Activated T-helper 9 cell treated with anti-CD3 and anti-CD28 coated beads, Interleukin-2, amount 50 U/mL, for 16 hours (primary cell): ENCODE results near the gene GRIN2B.

ENCODE experiments used
- DNase-seq: peaks from one replicate; pipeline ENCODE4 v3.0.0-alpha.2; 2020; ENCODE audit warnings: low read depth

Gene GRIN2B

DNA sequence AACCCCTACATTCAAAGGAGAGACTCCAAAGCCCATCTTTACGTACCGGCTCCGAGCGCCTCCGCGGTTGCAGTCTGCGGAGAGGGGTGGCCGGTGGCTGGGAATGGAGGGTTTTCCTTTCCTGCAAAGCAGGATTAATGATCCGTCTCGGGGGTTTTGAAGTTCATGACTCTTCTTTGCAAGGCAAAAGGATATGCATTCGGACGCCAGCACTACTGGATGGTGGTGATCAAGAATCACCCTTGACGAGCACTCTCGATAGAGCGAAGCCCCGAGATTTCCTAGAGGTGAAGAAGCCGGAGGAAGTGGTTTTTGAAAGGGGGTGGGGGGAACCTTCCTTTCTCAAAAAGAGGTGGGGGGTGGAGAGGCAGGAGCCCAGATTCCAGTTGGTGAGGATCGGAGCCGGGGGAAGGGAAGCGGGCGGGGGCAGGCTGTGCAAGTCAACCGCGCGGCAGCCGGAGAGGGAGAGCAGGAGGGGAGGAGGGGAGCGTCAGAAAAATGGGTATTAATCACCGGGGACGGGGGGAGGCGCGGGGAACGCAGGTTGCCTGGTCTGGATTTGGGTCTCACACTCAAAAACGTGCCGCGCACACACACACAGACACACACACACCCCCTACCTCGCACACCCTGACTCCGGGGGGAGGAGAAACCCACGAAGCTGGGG, at the start of gene GRIN2B:
GRIN2B (minus strand) TSS at position 307 of the 667 bp plus-strand sequence. CDS start 115,394 bp downstream, outside the sequence.
- no peak for DNase-seq

- DNase-seq: no peak
Measured at GRCh38 chr12:14026537-14026936, 45.1 kb upstream of the GRIN2B start.

DNA sequence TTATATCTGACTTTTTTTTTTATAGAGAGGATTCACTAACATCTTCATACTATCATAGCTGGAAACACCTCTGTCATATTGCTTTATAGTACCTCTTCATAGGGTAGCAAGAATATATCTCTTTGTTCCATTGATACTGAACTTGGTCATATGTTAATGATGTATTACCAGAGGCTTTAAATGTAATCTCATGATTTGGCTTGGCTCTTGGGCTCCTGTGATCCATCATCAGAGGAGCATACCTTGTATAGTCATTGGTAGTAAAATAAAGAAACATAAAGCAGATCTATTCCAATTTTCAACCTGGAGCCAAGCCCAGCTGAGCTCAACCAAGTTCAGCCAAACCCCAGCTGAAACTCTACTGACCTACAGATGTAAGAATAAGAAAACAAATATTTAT, 43.2 kb upstream of the GRIN2B start:
- no peak for DNase-seq

- no peak for DNase-seq
Measured at GRCh38 chr12:14018080-14018479, 36.7 kb upstream of the GRIN2B start.

- no peak for DNase-seq
Measured at GRCh38 chr12:14010989-14011388, 29.6 kb upstream of the GRIN2B start.

DNA sequence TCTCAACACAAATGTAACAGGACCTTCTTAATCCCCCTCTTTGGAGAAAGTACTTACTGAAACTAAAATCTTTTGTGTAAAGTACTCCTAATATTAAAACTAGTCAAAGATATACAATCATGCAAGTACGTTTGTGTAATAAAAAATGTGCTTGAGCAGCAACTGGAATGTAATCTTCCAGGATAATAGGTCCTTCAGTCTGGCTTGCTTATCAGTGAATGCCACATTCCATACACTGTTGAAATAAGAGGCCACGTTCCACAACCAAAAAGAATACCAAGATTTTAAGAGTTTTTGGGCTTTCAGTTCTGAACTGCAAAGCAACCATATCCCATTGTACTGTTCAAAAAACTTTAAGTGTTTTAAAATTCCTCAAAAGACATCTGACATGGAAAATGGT, 26.2 kb upstream of the GRIN2B start:
- DNase-seq: no peak

DNA sequence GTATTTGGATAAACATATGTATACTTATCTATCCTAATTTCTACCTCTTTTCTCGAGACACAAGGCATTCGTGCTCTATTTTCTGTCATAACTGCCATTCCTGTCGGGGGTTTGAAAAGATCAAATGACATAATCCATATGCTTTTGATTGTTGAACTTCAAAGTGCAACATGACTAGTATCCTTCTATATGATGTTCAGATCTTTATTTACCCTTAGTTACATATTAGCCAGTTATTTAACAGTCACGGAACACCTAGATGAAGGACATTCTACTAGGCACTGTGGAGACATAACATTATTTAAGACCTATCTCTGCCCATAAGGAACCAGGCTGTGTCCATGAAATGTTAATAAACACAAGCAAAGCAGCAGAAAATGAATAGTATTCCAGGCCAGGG, 11.2 kb upstream of the GRIN2B start:
- DNase-seq: no peak

- DNase-seq: no peak
Measured at GRCh38 chr12:13992106-13992505, 10.7 kb upstream of the GRIN2B start.

DNA sequence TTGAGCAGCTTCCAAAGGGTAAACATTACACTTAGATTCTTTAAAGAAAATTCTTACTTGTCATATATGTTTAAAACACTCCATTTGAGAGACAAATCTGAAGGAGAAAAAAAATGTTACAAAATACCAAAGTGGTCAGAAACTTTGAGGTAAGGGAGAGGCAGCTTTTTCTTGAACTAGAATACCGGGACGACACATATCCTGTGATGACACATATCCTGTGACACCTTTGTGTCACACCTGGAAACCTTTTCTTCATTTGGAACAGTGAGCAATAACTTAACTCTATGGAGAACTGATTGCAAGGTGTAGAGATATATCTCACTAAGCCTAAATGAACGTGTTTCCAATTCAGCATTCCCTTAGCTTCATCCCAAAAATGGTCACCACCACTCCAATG, 4.6 kb upstream of the GRIN2B start:
- DNase-seq: no peak

GRCh38 chr12:13981990-13982389, 588 bp upstream of the GRIN2B start:
- DNase-seq: no peak

- DNase-seq: no peak
Measured at GRCh38 chr12:13980538-13981295, 685 bp downstream of the GRIN2B start.

DNA sequence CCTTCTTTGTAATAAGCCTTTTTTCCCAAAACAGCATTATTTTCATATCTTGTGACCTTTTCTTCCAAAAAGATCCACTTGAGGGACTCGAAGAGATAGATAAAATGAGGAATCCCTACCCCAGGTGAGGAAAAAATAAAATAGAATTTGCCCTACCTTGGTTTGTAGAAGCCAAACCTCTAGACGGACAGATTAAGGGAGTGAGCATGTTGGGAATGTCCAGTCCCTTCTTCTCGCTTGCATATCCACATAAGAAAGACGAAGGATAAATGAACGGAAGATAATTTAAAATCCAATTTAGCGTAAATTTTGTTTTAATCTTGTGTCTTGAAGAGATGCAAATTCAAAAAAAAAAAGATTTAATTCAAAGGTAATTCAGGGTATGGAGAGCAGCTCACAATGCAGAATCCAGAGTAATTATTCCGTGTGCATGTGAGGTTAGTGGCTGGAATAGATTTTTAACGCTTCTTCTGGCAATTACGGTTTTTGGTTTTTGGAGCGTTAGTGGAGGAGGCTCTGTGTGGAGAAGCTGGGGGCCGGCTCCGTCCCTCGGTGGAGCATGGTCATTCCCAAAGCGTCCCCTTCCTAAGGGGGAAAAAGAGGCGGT, 1.5 kb downstream of the GRIN2B start:
- DNase-seq: no peak

DNA sequence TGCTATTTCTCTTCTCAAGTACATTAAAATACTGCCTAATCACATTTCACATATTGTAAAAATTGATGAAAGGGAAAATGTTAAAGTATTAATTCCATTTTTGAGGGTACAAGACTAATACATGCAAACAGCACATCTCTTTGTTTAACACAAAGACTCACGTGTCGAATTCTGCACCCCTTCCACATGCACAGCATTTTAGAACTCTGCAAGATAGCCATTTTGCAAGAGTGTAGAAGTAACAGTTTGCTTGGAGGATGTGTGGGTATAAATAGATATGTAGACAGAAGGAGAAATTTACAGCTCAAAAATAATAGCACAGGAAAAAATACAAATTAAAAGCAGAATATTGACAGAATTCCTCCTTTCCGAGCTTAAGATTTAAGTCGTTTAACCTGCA, 2.5 kb downstream of the GRIN2B start:
- no peak for DNase-seq

- DNase-seq: no peak
Measured at GRCh38 chr12:13976880-13977279, 4.5 kb downstream of the GRIN2B start.

- no peak for DNase-seq
Measured at GRCh38 chr12:13976028-13976584, 5.3 kb downstream of the GRIN2B start.

- DNase-seq: no peak
Measured at GRCh38 chr12:13973996-13974395, 7.4 kb downstream of the GRIN2B start.

DNA sequence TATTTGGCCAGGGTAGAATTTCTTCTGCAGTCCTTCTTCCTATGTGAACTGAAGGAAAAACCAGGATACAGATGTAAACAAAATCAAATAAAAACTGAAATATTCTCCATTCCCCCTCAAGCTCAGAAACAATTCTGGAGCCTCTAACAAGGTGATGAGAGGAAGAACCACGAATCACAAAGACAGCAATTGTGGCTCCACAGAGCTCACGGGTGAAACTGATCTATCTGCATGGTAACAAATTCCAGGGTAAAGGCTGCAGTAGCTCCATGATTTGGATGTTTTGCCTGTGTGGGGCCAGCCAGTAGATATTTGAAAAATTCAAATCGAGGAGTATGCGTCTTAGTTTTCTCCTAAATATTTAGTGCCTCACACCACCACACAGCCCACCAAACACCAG, 10.6 kb downstream of the GRIN2B start:
- DNase-seq: no peak

GRCh38 chr12:13968281-13968680, 13.1 kb downstream of the GRIN2B start:
- DNase-seq: no peak

DNA sequence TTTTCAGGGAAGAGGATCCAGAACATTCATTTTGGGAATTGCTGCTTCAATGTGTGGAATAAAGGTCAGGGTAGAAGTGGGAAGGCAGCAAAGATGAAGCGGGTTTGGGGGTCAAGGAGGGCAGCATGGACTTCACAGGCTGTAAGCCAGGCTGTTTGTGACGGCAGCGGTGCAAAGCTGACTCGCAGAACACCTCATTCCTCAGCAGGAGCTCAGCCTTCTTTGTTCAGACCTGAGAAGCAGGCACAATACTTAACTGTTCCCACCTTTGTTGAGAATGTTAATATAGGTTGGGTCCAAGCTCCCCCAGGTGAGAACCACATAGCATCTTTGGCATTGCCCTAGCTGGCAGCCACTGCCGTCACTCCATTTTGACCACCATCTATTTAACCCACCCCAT, 16.7 kb downstream of the GRIN2B start:
- no peak for DNase-seq

DNA sequence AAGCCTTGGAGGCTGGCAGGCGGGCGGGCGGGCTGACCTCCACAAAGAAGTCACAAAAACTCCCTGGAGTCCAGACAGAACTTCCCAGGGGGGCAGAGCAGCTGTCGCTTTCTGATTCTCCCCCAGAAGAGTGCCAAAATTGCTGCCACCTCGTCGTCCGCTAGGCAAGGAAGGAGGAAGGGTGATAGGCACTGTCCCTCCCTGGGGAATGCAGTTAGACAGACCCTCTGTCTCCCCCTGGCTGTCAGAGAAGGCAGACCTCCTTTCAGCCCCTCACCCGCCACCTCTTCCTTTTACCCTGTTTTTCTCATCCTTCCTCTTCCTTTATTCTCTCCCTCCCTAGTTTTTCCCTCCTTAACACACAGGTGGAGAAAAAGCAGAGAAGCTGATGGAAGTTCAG, 18.7 kb downstream of the GRIN2B start:
- no peak for DNase-seq

GRCh38 chr12:13961971-13962370, 19.4 kb downstream of the GRIN2B start:
- no peak for DNase-seq

- no peak for DNase-seq
Measured at GRCh38 chr12:13959131-13959723, 22.2 kb downstream of the GRIN2B start.

- DNase-seq: no peak
Measured at GRCh38 chr12:13957576-13957975, 23.8 kb downstream of the GRIN2B start.
